Thoracic aorta (tissue), 2 donors: ENCODE data around the gene SIPA1L2. TPM values are rescaled to one million over a fixed set of nuclear protein-coding genes. Genes with fewer than 3 reads are reported as not detected.

Experiments
- ATAC-seq: fragments of 150-250 bp; one replicate; pipeline ENCODE4 v1.8.0; 2017; ENCODE audit warnings: low read depth; ENCODE audit not compliant: insufficient number of reproducible peaks, low FRiP score
- DNase-seq: peaks from one replicate; pipeline ENCODE4 v3.0.0-alpha.2; 2020; ENCODE audit warnings: low spot score
- H3K27ac ChIP-seq, 2 donors: fragments of 200-600 bp; sonication (generic); 1 replicate in 1 of 2; 2 replicates in 1 of 2; pipeline ENCODE4 v1.5.1; 2016; ENCODE audit warnings: mild to moderate bottlenecking in 2 of 2, moderate library complexity in 2 of 2
- H3K27me3 ChIP-seq: fragments of 200-600 bp; sonication (generic); replicated peaks from 2 replicates; pipeline ENCODE4 v1.6.0; 2016; ENCODE audit warnings: mild to moderate bottlenecking; ENCODE audit not compliant: insufficient read depth
- H3K36me3 ChIP-seq: fragments of 200-600 bp; sonication (generic); one replicate; pipeline ENCODE4 v1.5.1; 2016
- H3K4me1 ChIP-seq, 2 donors: fragments of 200-600 bp; sonication (generic); 1 replicate in 1 of 2; 2 replicates in 1 of 2; pipeline versions ENCODE4 v1.5.1 to v1.6.0; 2016; ENCODE audit warnings: low read depth in 2 of 2, mild to moderate bottlenecking in 1 of 2; ENCODE audit not compliant: control insufficient read depth in 1 of 2
- H3K4me3 ChIP-seq: fragments of 200-600 bp; sonication (generic); 2 replicates; pipeline ENCODE4 v1.5.1; 2016; ENCODE audit warnings: mild to moderate bottlenecking
- H3K9me3 ChIP-seq: fragments of 200-600 bp; sonication (generic); 2 replicates; pipeline ENCODE4 v1.5.1; 2016
- total RNA-seq, 2 donors: library from RNA; depleted of rRNA; stranded (reverse); fragments of >200 nt; gene quantifications; one replicate each; pipeline versions ENCODE4 v1.1.0 to v1.2.3, GENCODE V29; 2016
- TF ChIP-seq, protein P1 (sequence below): fragments of 200-600 bp; sonication (generic); IDR thresholded peaks from one replicate; pipeline ENCODE4 v1.5.1; 2019; ENCODE audit warnings: antibody characterized with exemption

Gene SIPA1L2
- total RNA-seq, 2 donors from 2014 or later = 13.0 to 20.4 TPM

GRCh38 chr1:232585486-232585885, 44.4 kb downstream of the SIPA1L2 start:
- no peaks in the 10 kb centered on the region for H3K9me3 ChIP-seq
- DNase-seq (no peak), ATAC-seq (no peak)
- H3K27me3 ChIP-seq = no peaks in the 10 kb centered on the region
- no peaks in the 10 kb centered on the region for H3K4me1 ChIP-seq
- no peaks in the 10 kb centered on the region for H3K36me3 ChIP-seq
- H3K27ac ChIP-seq = no peak overlapping the region
- no peak overlapping the region for H3K4me3 ChIP-seq
- TF ChIP-seq, protein P1, sequence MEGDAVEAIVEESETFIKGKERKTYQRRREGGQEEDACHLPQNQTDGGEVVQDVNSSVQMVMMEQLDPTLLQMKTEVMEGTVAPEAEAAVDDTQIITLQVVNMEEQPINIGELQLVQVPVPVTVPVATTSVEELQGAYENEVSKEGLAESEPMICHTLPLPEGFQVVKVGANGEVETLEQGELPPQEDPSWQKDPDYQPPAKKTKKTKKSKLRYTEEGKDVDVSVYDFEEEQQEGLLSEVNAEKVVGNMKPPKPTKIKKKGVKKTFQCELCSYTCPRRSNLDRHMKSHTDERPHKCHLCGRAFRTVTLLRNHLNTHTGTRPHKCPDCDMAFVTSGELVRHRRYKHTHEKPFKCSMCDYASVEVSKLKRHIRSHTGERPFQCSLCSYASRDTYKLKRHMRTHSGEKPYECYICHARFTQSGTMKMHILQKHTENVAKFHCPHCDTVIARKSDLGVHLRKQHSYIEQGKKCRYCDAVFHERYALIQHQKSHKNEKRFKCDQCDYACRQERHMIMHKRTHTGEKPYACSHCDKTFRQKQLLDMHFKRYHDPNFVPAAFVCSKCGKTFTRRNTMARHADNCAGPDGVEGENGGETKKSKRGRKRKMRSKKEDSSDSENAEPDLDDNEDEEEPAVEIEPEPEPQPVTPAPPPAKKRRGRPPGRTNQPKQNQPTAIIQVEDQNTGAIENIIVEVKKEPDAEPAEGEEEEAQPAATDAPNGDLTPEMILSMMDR = no peak

- TF ChIP-seq, protein P1 = no peak
- no peak for ATAC-seq
Observed at GRCh38 chr1:232581932-232582331, 48.0 kb downstream of the SIPA1L2 start.

More at GRCh38 chr1:232581932-232582331, 48.0 kb downstream of the SIPA1L2 start:
- H3K4me1 ChIP-seq = no peaks in the 10 kb centered on the region
- H3K27me3 ChIP-seq = no peaks in the 10 kb centered on the region
- H3K9me3 ChIP-seq = no peaks in the 10 kb centered on the region
- no peak overlapping the region for H3K27ac ChIP-seq
- H3K36me3 ChIP-seq = no peaks in the 10 kb centered on the region
- no peak for DNase-seq
- no peak overlapping the region for H3K4me3 ChIP-seq

Other genes with a start within 250 kb of the SIPA1L2 start
- 1 to 10 TPM; 1.5 to 2.4 TPM for gene MAP10, start 175.3 kb upstream of the SIPA1L2 start, total RNA-seq